Large intestine (tissue), 3 donors: ENCODE results near the gene PRRG4. TPM values are rescaled to one million over a fixed set of nuclear protein-coding genes. Genes with fewer than 3 reads are reported as not detected.

Source experiments
- DNase-seq, 2 donors: peaks; one replicate each; pipeline versions ENCODE4 v3.0.0 to v3.0.0-alpha.2; 2013
- H3K27ac ChIP-seq: one replicate; pipeline ENCODE4 v1.5.1; 2013; ENCODE audit warnings: low read length
- H3K27me3 ChIP-seq: 2 replicates; pipeline ENCODE4 v1.6.1; 2013; ENCODE audit warnings: low read length; ENCODE audit not compliant: control insufficient read depth, insufficient read depth
- H3K36me3 ChIP-seq: 2 replicates; pipeline ENCODE4 v1.6.1; 2013; ENCODE audit warnings: low read length; ENCODE audit not compliant: control insufficient read depth, insufficient read depth
- H3K4me1 ChIP-seq: one replicate; pipeline ENCODE4 v1.6.1; 2013; ENCODE audit warnings: low read length; ENCODE audit not compliant: control insufficient read depth, insufficient read depth
- H3K4me3 ChIP-seq: one replicate; pipeline ENCODE4 v1.5.1; 2013; ENCODE audit warnings: low read length
- H3K9me3 ChIP-seq: one replicate; pipeline ENCODE4 v1.6.1; 2013; ENCODE audit warnings: mild to moderate bottlenecking, low read depth, low read length, moderate library complexity; ENCODE audit not compliant: control insufficient read depth
- WGBS: methylation state at CpG from one replicate; pipeline ENCODE4 v1.1.5; 2013; ENCODE audit warnings: low lambda C conversion rate; ENCODE audit not compliant: insufficient coverage; 5-methylcytosine and 5-hydroxymethylcytosine counted together
- polyA plus RNA-seq: library from polyadenylated mRNA; unstranded; fragments of 120-200 nt; gene quantifications from one replicate; pipeline ENCODE4 v1.2.1, GENCODE V29; 2013

The PRRG4 gene
- polyA plus RNA-seq, 1 donor = 9.3 TPM

DNA sequence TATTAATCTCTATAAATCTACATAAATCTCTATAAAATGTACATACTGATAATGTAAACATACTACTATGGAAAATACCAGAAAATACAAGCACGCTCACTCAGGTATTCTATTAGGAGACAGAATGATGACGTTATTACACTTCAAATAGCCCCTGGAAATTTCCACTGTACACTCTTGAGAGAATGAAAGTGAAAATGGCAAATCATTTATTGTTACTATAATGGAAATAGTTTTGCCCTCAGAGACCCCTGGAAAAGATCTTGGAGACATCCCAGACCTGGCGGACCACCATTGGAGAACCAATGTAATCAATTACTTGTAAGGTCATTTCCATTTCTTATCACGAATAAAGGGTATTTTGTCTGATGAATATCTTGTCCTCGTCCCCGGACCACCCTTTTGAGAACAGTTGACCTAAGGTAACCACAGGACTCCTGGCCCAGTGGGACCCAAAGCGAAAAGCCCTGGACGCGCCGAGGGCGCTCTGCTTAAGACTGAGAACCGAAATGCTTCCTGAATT, 509 bp upstream of the PRRG4 start:
- no peaks in the 10 kb centered on the region for H3K9me3 ChIP-seq
- 80% methylated on average over 1 of the region's 12 CpGs for WGBS
- no peak for DNase-seq
- peaks cover 4% of the 10 kb centered on the region for H3K27me3 ChIP-seq
- H3K27ac ChIP-seq = peak overlapping the region; percentile 69
- peak overlapping the region; percentile 69 for H3K4me3 ChIP-seq
- H3K4me1 ChIP-seq = no peaks in the 10 kb centered on the region
- H3K36me3 ChIP-seq = no peaks in the 10 kb centered on the region

DNA sequence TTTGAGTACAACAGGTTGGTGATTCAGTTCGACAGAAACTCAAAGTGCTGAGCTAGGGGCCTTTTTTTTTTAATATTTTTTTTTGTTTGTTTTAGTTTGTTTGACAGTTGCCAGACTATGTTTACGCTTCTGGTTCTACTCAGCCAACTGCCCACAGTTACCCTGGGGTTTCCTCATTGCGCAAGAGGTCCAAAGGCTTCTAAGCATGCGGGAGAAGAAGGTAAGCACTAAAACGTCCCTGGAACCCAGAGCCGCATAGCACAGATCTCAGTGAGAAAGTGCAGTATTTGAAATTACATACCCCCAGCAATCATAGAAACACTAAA, 649 bp downstream of the PRRG4 start:
- Histone ChIP-seq H3K36me3 (no peaks in the 10 kb centered on the region), H3K4me3 (peak overlapping the region; percentile 83), H3K9me3 (no peaks in the 10 kb centered on the region), H3K27me3 (peaks cover 4% of the 10 kb centered on the region), H3K27ac (peak overlapping the region; percentile 80), H3K4me1 (no peaks in the 10 kb centered on the region)
- WGBS = no CpG with 5 or more reads among the region's 6 CpGs
- DNase-seq = peak; percentile 64 to 83

DNA sequence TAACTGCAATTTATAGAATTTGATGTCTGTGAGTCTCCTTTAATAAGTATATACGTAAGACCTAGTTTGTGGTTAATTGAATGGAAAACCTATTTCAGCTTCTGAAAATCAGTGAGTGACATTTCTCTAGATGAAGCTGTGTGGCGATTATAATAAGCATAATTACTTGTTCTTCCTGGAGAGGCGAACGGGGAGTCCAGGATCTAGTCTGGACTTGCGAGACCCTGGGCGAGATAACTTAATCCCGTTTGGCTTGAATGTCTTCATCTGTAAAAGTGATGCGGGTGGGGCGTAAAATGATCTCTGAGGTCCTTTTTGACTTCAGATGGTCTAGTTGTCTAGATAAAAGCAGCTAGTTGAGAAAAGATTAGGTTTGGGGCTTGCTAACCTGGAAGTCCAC, 1.1 kb downstream of the PRRG4 start:
- Histone ChIP-seq H3K4me3 (peak overlapping the region; percentile 83), H3K4me1 (no peaks in the 10 kb centered on the region), H3K9me3 (no peaks in the 10 kb centered on the region), H3K36me3 (no peaks in the 10 kb centered on the region), H3K27me3 (peaks cover 4% of the 10 kb centered on the region), H3K27ac (peak overlapping the region; percentile 0)
- no CpG with 5 or more reads among the region's 9 CpGs for WGBS
- DNase-seq = no peak

DNA sequence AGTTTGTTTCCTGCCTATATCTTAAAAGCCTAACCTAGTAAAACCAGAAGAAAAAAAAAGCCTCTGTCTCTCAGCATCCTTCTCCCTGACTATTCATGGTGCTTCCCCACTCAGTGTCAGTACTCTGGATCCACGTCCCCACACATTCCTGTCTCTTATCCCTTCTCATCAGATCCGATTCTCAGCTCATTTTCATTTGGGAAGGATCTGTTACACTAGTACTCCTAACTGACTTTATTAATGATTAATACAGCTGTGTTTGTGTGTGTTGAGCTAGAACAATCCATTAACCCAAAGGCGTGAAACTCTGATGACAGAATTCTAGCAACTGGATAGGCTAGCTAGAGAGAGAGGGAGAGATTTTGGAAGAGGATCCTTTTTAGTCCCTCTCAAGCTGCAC, 1.5 kb downstream of the PRRG4 start:
- peaks cover 4% of the 10 kb centered on the region for H3K27me3 ChIP-seq
- DNase-seq = peak in 1 of 2 donors; percentile 14
- no peak overlapping the region for H3K4me3 ChIP-seq
- WGBS = 80% methylated on average over 1 of the region's 3 CpGs
- H3K36me3 ChIP-seq = no peaks in the 10 kb centered on the region
- H3K9me3 ChIP-seq = no peaks in the 10 kb centered on the region
- H3K27ac ChIP-seq = no peak overlapping the region
- no peaks in the 10 kb centered on the region for H3K4me1 ChIP-seq

DNA sequence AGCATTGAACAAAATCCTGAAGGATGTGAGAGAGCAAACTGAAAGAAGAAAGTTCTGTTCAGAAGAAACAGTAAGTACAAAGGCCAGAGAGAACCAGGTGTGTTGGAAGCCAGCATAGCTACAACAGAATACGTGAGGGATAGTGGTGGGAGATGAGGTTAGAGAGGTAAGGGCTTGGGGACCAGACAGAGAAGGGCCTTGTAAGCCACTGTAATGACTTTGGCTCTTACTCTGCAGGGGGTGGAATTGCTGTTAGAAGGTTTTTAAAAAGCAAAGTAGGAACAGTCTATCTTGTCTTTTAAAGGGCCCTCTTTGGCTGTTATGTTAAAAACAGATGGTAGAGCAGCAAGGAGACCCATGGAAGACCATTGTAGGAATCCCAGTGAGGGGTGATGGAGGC, 4.2 kb downstream of the PRRG4 start:
- Histone ChIP-seq H3K27ac (no peak overlapping the region), H3K9me3 (no peaks in the 10 kb centered on the region), H3K27me3 (peaks cover 4% of the 10 kb centered on the region), H3K36me3 (no peaks in the 10 kb centered on the region), H3K4me1 (no peaks in the 10 kb centered on the region), H3K4me3 (no peak overlapping the region)
- WGBS = no CpG with 5 or more reads among the region's 1 CpG
- DNase-seq = no peak

DNA sequence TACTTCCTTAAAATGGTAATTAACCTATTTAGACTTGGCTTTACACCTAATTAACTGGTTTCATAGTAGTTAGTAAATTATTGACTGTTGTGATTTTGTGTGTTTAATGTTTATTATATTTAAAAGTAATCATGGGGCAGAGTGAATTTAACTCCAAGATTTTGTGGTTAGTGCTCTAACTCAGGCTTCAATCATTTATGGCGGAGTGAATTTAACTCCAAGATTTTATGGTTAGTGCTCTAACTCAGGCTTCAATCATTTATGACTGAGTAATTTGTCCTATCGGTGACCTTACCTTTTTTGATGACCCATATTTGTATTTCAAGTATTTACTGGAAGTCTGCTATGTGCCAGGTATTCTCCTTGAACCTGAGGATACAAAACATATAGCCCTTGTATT, 7.2 kb downstream of the PRRG4 start:
- Histone ChIP-seq H3K27me3 (no peaks in the 10 kb centered on the region), H3K4me1 (no peaks in the 10 kb centered on the region), H3K4me3 (no peak overlapping the region), H3K9me3 (no peaks in the 10 kb centered on the region), H3K27ac (no peak overlapping the region), H3K36me3 (no peaks in the 10 kb centered on the region)
- DNase-seq = no peak
- WGBS = no CpG with 5 or more reads among the region's 2 CpGs

DNA sequence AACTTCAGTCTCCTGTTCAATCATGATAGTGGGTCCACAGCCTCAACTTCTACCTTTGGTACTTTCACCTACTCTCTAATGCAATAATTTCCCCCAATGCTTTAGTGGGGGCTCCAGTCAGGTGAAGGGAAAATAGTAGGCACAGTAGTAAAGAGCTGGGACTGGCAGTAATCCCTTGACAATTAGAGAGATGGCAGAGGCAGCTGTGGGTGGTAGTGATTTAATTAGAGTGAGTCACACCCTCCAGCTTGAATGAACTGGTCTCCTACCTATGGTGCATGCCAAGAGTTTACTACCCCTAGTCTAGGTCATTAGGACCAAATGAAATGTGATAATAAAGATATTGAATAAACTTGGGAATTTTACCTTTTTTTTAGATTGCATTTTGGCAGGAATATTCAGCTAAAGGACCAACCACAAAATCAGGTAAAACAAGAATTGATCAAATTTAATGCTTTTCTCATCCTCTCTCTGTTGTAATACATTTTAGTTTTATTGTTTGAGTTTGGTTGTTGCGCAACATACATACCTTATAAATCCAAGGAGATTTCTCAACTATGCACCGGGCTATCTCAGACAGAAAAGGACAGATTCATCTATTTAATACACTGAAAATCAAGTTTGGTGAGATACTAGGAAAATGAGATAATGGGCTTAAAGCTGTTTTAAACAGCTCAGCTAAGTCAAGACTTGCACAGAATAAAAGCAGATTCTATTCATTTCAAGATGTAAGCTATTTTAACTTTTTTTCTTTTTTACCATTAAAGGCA, 9.0 kb downstream of the PRRG4 start:
- H3K4me3 ChIP-seq = no peak overlapping the region
- H3K27ac ChIP-seq = no peak overlapping the region
- H3K36me3 ChIP-seq = no peaks in the 10 kb centered on the region
- peak in 1 of 2 donors; percentile 21 for DNase-seq
- WGBS = no CpG with 5 or more reads among the region's 2 CpGs
- no peaks in the 10 kb centered on the region for H3K9me3 ChIP-seq
- no peaks in the 10 kb centered on the region for H3K27me3 ChIP-seq
- no peaks in the 10 kb centered on the region for H3K4me1 ChIP-seq

DNA sequence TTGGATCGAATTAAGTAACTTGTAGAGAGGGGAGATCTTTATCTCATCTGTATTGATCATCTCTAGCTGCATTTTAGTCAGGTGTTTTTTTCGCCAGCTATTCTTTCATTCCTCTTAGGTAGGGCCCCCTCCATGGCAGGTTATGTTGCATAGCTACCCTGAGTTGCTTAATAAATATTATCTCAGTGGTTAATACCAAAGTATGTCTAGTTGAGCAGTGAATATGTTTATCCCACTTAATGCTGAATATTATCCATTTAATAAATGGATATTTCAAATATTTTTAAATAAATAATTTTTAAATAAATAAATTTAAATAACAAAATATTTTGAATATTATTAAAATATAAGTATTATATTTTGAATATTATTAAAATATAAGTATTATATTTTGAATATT, 9.6 kb downstream of the PRRG4 start:
- Histone ChIP-seq H3K9me3 (no peaks in the 10 kb centered on the region), H3K27ac (no peak overlapping the region), H3K27me3 (no peaks in the 10 kb centered on the region), H3K36me3 (no peaks in the 10 kb centered on the region), H3K4me1 (no peaks in the 10 kb centered on the region), H3K4me3 (no peak overlapping the region)
- no peak for DNase-seq
- WGBS = 100% methylated on average over 1 of the region's 2 CpGs

DNA sequence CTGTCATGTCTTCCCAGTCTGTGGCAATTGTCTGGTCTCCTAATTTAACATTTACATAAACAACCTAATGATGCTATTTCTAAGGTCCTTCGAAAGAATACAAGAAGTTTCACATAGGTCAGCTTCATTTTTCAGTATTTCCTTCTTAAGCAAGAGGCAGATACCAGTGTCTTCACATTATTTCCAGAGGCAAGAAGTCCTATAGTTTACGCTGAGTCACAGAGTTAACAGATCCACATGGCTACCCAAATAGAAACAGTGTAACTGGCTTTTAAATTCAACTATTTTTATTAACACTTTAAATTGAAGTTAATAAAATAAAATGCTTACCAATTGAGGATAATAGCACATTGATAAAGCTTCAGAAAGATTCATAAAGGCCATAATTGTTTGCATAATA, 10.9 kb downstream of the PRRG4 start:
- H3K27ac ChIP-seq = no peak overlapping the region
- H3K27me3 ChIP-seq = no peaks in the 10 kb centered on the region
- WGBS = no CpG with 5 or more reads among the region's 2 CpGs
- DNase-seq = no peak
- H3K9me3 ChIP-seq = no peaks in the 10 kb centered on the region
- no peak overlapping the region for H3K4me3 ChIP-seq
- H3K4me1 ChIP-seq = no peaks in the 10 kb centered on the region
- H3K36me3 ChIP-seq = no peaks in the 10 kb centered on the region

DNA sequence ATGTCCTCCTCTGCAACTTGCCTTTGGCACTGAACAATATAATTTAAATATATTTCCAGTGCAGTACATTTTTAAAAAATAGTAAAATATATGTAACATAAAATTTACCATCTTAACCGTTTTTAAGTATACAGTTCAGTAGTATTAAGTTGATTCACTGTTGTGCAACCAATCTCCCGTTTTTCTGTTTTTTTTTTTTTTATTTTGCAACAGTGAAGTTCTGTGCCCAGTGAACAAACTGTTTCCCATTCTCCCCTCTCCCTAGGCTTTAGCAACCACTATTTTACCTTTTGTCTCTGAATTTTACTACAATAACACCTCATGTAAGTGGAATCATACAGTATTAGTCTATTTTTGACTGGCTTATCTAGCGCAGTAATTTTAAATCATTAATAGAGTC, 13.8 kb downstream of the PRRG4 start:
- Histone ChIP-seq H3K27me3 (no peaks in the 10 kb centered on the region), H3K9me3 (no peaks in the 10 kb centered on the region), H3K27ac (no peak overlapping the region), H3K4me3 (no peak overlapping the region), H3K36me3 (no peaks in the 10 kb centered on the region), H3K4me1 (no peaks in the 10 kb centered on the region)
- WGBS = 91% methylated on average over 3 of the region's 3 CpGs
- DNase-seq = no peak

DNA sequence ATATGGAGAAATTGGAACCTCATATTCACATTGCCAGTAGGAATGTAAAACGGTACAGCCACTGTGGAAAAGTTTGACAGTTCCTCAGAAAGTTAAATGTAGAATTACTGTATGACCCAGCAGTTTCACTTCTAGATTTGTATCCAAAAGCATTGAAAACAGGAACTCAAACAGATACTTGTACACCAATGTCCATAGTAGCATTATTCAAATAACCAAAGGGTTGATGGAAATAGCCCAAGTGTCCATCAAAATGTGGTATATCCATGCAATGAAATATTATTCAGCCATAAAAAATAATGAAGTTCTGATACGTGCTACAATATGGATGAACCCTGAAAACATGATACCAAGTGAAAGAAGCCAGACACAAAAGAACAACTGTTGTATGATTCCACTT, 17.8 kb downstream of the PRRG4 start:
- WGBS = no CpG with 5 or more reads among the region's 2 CpGs
- no peaks in the 10 kb centered on the region for H3K36me3 ChIP-seq
- no peak overlapping the region for H3K4me3 ChIP-seq
- no peak for DNase-seq
- no peaks in the 10 kb centered on the region for H3K27me3 ChIP-seq
- no peaks in the 10 kb centered on the region for H3K9me3 ChIP-seq
- H3K27ac ChIP-seq = no peak overlapping the region
- H3K4me1 ChIP-seq = no peaks in the 10 kb centered on the region
